Hepatocyte (in vitro differentiated cells): ENCODE measurements around the gene WDR59.

Experiments used
- CTCF ChIP-seq: fragments of 200-600 bp; sonication (generic); IDR thresholded peaks from 2 replicates; pipeline ENCODE4 v1.5.1; 2016; ENCODE audit warnings: antibody characterized with exemption, mild to moderate bottlenecking; ENCODE audit not compliant: poor library complexity
- EZH2 ChIP-seq: fragments of 200-600 bp; sonication (generic); IDR thresholded peaks from 2 replicates; pipeline ENCODE4 v1.6.1; 2016; ENCODE audit warnings: antibody characterized with exemption, mild to moderate bottlenecking, borderline replicate concordance

GRCh38 chr16:74936902-74937560 lies 47.9 kb downstream of the WDR59 start:
- TF ChIP-seq CTCF (no peak), EZH2 (no peak)
